SK-N-SH treated with all-trans-retinoic acid at 6 μM for 48 hours (cell line): Measurements from ENCODE around the gene CNTLN.
"Not testable (repeated sequence)": the region's sequence is repeated elsewhere in the genome, so short reads cannot be mapped to it uniquely, and the experiment has no call there.

ENCODE experiments used
- ATAC-seq: fragments of 200-7000 bp; cut with Tn5 transposase; 3 replicates; pipeline ENCODE4 v1.9.1; 2020; ENCODE audit warnings: mild to moderate bottlenecking, moderate library complexity
- ARNTL ChIP-seq: fragments of 450-650 bp; formaldehyde crosslinking; IDR thresholded peaks from 2 replicates; pipeline ENCODE4 v1.5.0; 2020; ENCODE audit warnings: low read depth, mild to moderate bottlenecking, moderate library complexity, borderline replicate concordance
- CREB5 ChIP-seq: fragments of 250-450 bp; sonication (Bioruptor Pico); IDR thresholded peaks from 2 replicates; pipeline ENCODE4 v1.5.1; 2020; ENCODE audit warnings: low read depth, mild to moderate bottlenecking, moderate library complexity
- CSDC2 ChIP-seq: fragments of 250-450 bp; sonication (Bioruptor Pico); IDR thresholded peaks from 2 replicates; pipeline ENCODE4 v1.5.0; 2020; ENCODE audit warnings: mild to moderate bottlenecking, moderate library complexity
- ESRRG ChIP-seq: fragments of 250-450 bp; sonication (Bioruptor Pico); IDR thresholded peaks from 2 replicates; pipeline ENCODE4 v1.6.1; 2021; ENCODE audit warnings: mild to moderate bottlenecking
- OSR1 ChIP-seq: fragments of 250-450 bp; sonication (Bioruptor Pico); IDR thresholded peaks from 2 replicates; pipeline ENCODE4 v1.8.0; 2022; ENCODE audit warnings: moderate library complexity, mild to moderate bottlenecking, inconsistent platforms
- PATZ1 ChIP-seq: fragments of 250-450 bp; sonication (Bioruptor Pico); IDR thresholded peaks from 2 replicates; pipeline ENCODE4 v1.8.0; 2020; ENCODE audit warnings: mild to moderate bottlenecking, moderate library complexity, borderline replicate concordance
- PPARA ChIP-seq: fragments of 250-450 bp; sonication (Bioruptor Pico); IDR thresholded peaks from 2 replicates; pipeline ENCODE4 v1.5.0; 2020; ENCODE audit warnings: mild to moderate bottlenecking, borderline replicate concordance
- RARB ChIP-seq: fragments of 250-450 bp; sonication (Bioruptor Pico); IDR thresholded peaks from 2 replicates; pipeline ENCODE4 v1.8.0; 2021; ENCODE audit warnings: mild to moderate bottlenecking, moderate library complexity
- SNAI2 ChIP-seq: fragments of 250-450 bp; sonication (Bioruptor Pico); IDR thresholded peaks from 2 replicates; pipeline ENCODE4 v1.5.0; 2020; ENCODE audit warnings: mild to moderate bottlenecking, moderate library complexity
- TCF4 ChIP-seq: fragments of 250-450 bp; sonication (Bioruptor Pico); IDR thresholded peaks from 2 replicates; pipeline ENCODE4 v1.8.0; 2021; ENCODE audit warnings: mild to moderate bottlenecking, moderate library complexity, borderline replicate concordance
- TOX ChIP-seq: fragments of 250-450 bp; sonication (Bioruptor Pico); IDR thresholded peaks from 2 replicates; pipeline ENCODE4 v1.8.0; 2021; ENCODE audit warnings: mild to moderate bottlenecking, moderate library complexity, borderline replicate concordance
- ZC3H10 ChIP-seq: fragments of 250-450 bp; sonication (Bioruptor Pico); IDR thresholded peaks from 2 replicates; pipeline ENCODE4 v1.5.1; 2021; ENCODE audit warnings: mild to moderate bottlenecking, moderate library complexity
- ZFP3 ChIP-seq: fragments of 250-450 bp; sonication (Bioruptor Pico); IDR thresholded peaks from 2 replicates; pipeline ENCODE4 v1.5.0; 2020; ENCODE audit warnings: mild to moderate bottlenecking, moderate library complexity
- ZFP30 ChIP-seq: fragments of 450-650 bp; formaldehyde crosslinking; IDR thresholded peaks from 2 replicates; pipeline ENCODE4 v1.5.0; 2022; ENCODE audit warnings: mild to moderate bottlenecking, moderate library complexity
- ZNF565 ChIP-seq: fragments of 450-650 bp; formaldehyde crosslinking; conservative IDR thresholded peaks from 2 replicates; pipeline ENCODE4 v1.5.0; 2020; ENCODE audit warnings: low read depth, mild to moderate bottlenecking, moderate library complexity
- ZNF70 ChIP-seq: fragments of 450-650 bp; formaldehyde crosslinking; IDR thresholded peaks from 2 replicates; pipeline ENCODE4 v1.5.0; 2020; ENCODE audit warnings: mild to moderate bottlenecking, moderate library complexity
- ZNF8 ChIP-seq: fragments of 450-650 bp; formaldehyde crosslinking; IDR thresholded peaks from 2 replicates; pipeline ENCODE4 v1.5.0; 2020; ENCODE audit warnings: mild to moderate bottlenecking, moderate library complexity
- TF ChIP-seq, protein P1 (sequence below): fragments of 250-450 bp; sonication (Bioruptor Pico); IDR thresholded peaks from 2 replicates; pipeline ENCODE4 v1.5.0; 2020; ENCODE audit warnings: mild to moderate bottlenecking, moderate library complexity
- TF ChIP-seq, protein P2 (sequence below): fragments of 250-450 bp; sonication (Bioruptor Pico); IDR thresholded peaks from 2 replicates; pipeline ENCODE4 v1.5.1; 2021; ENCODE audit warnings: mild to moderate bottlenecking, moderate library complexity

CNTLN gene

GRCh38 chr9:17272536-17272935 lies 137.7 kb downstream of the CNTLN start:
- ATAC-seq, result no peak
- TF ChIP-seq, protein P1, sequence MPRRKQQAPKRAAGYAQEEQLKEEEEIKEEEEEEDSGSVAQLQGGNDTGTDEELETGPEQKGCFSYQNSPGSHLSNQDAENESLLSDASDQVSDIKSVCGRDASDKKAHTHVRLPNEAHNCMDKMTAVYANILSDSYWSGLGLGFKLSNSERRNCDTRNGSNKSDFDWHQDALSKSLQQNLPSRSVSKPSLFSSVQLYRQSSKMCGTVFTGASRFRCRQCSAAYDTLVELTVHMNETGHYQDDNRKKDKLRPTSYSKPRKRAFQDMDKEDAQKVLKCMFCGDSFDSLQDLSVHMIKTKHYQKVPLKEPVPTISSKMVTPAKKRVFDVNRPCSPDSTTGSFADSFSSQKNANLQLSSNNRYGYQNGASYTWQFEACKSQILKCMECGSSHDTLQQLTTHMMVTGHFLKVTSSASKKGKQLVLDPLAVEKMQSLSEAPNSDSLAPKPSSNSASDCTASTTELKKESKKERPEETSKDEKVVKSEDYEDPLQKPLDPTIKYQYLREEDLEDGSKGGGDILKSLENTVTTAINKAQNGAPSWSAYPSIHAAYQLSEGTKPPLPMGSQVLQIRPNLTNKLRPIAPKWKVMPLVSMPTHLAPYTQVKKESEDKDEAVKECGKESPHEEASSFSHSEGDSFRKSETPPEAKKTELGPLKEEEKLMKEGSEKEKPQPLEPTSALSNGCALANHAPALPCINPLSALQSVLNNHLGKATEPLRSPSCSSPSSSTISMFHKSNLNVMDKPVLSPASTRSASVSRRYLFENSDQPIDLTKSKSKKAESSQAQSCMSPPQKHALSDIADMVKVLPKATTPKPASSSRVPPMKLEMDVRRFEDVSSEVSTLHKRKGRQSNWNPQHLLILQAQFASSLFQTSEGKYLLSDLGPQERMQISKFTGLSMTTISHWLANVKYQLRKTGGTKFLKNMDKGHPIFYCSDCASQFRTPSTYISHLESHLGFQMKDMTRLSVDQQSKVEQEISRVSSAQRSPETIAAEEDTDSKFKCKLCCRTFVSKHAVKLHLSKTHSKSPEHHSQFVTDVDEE, result no peak
- TF ChIP-seq TCF4 (CRISPR knock-in tag) (no peak), OSR1 (CRISPR knock-in tag) (no peak), PPARA (CRISPR knock-in tag) (no peak), ESRRG (CRISPR knock-in tag) (no peak), CREB5 (no peak), ZNF70 (CRISPR knock-in tag) (no peak)

GRCh38 chr9:17280350-17281012 lies 145.6 kb downstream of the CNTLN start:
- no peak for ATAC-seq
- no peak for TF ChIP-seq TCF4 (CRISPR knock-in tag)
- TF ChIP-seq ZFP3, result no peak
- TF ChIP-seq, protein P2, sequence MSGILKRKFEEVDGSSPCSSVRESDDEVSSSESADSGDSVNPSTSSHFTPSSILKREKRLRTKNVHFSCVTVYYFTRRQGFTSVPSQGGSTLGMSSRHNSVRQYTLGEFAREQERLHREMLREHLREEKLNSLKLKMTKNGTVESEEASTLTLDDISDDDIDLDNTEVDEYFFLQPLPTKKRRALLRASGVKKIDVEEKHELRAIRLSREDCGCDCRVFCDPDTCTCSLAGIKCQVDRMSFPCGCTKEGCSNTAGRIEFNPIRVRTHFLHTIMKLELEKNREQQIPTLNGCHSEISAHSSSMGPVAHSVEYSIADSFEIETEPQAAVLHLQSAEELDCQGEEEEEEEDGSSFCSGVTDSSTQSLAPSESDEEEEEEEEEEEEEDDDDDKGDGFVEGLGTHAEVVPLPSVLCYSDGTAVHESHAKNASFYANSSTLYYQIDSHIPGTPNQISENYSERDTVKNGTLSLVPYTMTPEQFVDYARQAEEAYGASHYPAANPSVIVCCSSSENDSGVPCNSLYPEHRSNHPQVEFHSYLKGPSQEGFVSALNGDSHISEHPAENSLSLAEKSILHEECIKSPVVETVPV, result no peak
- no peak for TF ChIP-seq ZFP30 (CRISPR knock-in tag)
- no peak for TF ChIP-seq TOX (CRISPR knock-in tag)
- TF ChIP-seq SNAI2 (CRISPR knock-in tag), result no peak
- TF ChIP-seq ZNF8 (CRISPR knock-in tag), result no peak
- TF ChIP-seq ZNF565 (CRISPR knock-in tag), result no peak
- no peak for TF ChIP-seq CSDC2
- TF ChIP-seq ZNF70 (CRISPR knock-in tag), result no peak
- no peak for TF ChIP-seq OSR1 (CRISPR knock-in tag)

GRCh38 chr9:17290673-17291072 lies 155.8 kb downstream of the CNTLN start:
- ATAC-seq, result not testable (repeated sequence)

GRCh38 chr9:17291766-17292165 lies 156.9 kb downstream of the CNTLN start:
- ATAC-seq, result no peak
- TF ChIP-seq, protein P1, result no peak
- TF ChIP-seq ARNTL, result no peak
- no peak for TF ChIP-seq TOX (CRISPR knock-in tag)
- TF ChIP-seq ZFP30 (CRISPR knock-in tag), result no peak

- no peak for ATAC-seq
- TF ChIP-seq ZC3H10 (CRISPR knock-in tag) (no peak), TOX (CRISPR knock-in tag) (no peak), ZFP30 (CRISPR knock-in tag) (no peak), CREB5 (no peak), RARB (no peak), ESRRG (CRISPR knock-in tag) (no peak), PATZ1 (no peak), TCF4 (CRISPR knock-in tag) (no peak), ZNF8 (CRISPR knock-in tag) (no peak)
- TF ChIP-seq, protein P1, result no peak
Measured at GRCh38 chr9:17293685-17294084, 158.8 kb downstream of the CNTLN start.
